Keratinocyte (primary cell): Measurements from ENCODE around the gene FAM3A. TPM values are rescaled to one million over a fixed set of nuclear protein-coding genes. Genes with fewer than 3 reads are reported as not detected.

Source experiments
- DNase-seq: peaks from one replicate; pipeline ENCODE4 v3.0.0-alpha.2; 2011; ENCODE audit warnings: low read depth, missing footprints, low spot score
- FAIRE-seq: peaks from 2 replicates; lab custom pipeline; 2011; peaks lifted over from hg19 to GRCh38; lab: Jason Lieb, UNC
- H2AFZ ChIP-seq: 2 replicates; pipeline ENCODE4 v1.6.0; 2012; ENCODE audit warnings: low read length, control low read depth, inconsistent platforms; ENCODE audit not compliant: control insufficient read depth
- H3K27ac ChIP-seq: 2 replicates; pipeline ENCODE4 v1.5.1; 2011; ENCODE audit warnings: low read length; ENCODE audit not compliant: control insufficient read depth, insufficient read depth
- H3K27me3 ChIP-seq: 3 replicates; pipeline ENCODE4 v1.6.0; 2011; ENCODE audit warnings: low read length; ENCODE audit not compliant: control insufficient read depth, insufficient read depth; ENCODE audit errors: extremely low read depth
- H3K36me3 ChIP-seq, 2 experiments: 2 replicates in 1 of 2; 3 replicates in 1 of 2; pipeline ENCODE4 v1.5.1; 2011; ENCODE audit warnings: low read length in 2 of 2, mild to moderate bottlenecking in 1 of 2; ENCODE audit not compliant: control insufficient read depth in 2 of 2, insufficient read depth in 2 of 2; ENCODE audit errors: extremely low read depth in 1 of 2
- H3K4me1 ChIP-seq: 3 replicates; pipeline ENCODE4 v1.5.1; 2011; ENCODE audit warnings: low read length; ENCODE audit not compliant: control insufficient read depth, insufficient read depth; ENCODE audit errors: extremely low read depth
- H3K4me2 ChIP-seq: 3 replicates; pipeline ENCODE4 v1.6.0; 2011; ENCODE audit warnings: low read depth, low read length; ENCODE audit not compliant: control insufficient read depth, insufficient read depth; ENCODE audit errors: extremely low read depth
- H3K4me3 ChIP-seq, 3 experiments: fragments of 200-600 bp in 1 of 3; sonication (generic) in 1 of 3; 2 replicates in 2 of 3; 3 replicates in 1 of 3; pipeline ENCODE4 v1.5.1; 2011 to 2016; ENCODE audit warnings: low read length in 3 of 3, mild to moderate bottlenecking in 3 of 3, control low read depth in 2 of 3, inconsistent platforms in 1 of 3, low read depth in 1 of 3, mixed read lengths in 1 of 3, mixed run types in 1 of 3, moderate library complexity in 1 of 3; ENCODE audit not compliant: control insufficient read depth in 2 of 3, insufficient read depth in 2 of 3; ENCODE audit errors: extremely low read depth in 1 of 3
- H3K79me2 ChIP-seq: 2 replicates; pipeline ENCODE4 v1.6.0; 2012; ENCODE audit warnings: low read length; ENCODE audit not compliant: control insufficient read depth, insufficient read depth
- H3K9ac ChIP-seq: 3 replicates; pipeline ENCODE4 v1.6.0; 2011; ENCODE audit warnings: low read length; ENCODE audit not compliant: control insufficient read depth, insufficient read depth; ENCODE audit errors: extremely low read depth
- H3K9me1 ChIP-seq: 3 replicates; pipeline ENCODE4 v1.6.0; 2011; ENCODE audit warnings: low read length; ENCODE audit not compliant: control insufficient read depth, insufficient read depth; ENCODE audit errors: extremely low read depth
- H3K9me3 ChIP-seq: 2 replicates; pipeline ENCODE4 v1.5.1; 2012; ENCODE audit warnings: low read depth, low read length; ENCODE audit not compliant: control insufficient read depth
- H4K20me1 ChIP-seq: 3 replicates; pipeline ENCODE4 v1.6.0; 2011; ENCODE audit warnings: low read length; ENCODE audit not compliant: control insufficient read depth, insufficient read depth; ENCODE audit errors: extremely low read depth
- EZH2 ChIP-seq: IDR thresholded peaks from one replicate; pipeline ENCODE4 v1.6.1; 2012; ENCODE audit warnings: inconsistent platforms, mild to moderate bottlenecking, low read length, moderate library complexity
- dilution Hi-C: fragments of 300-500 bp; cut with MboI; formaldehyde crosslinking; loops from one replicate; pipeline ENCODE4 v1.7.0; 2020; ENCODE audit warnings: low sequenced_read_pairs; ENCODE audit not compliant: extremely low pct_ligation_motif_present
- polyA plus RNA-seq, 5 experiments: library from polyadenylated mRNA; depleted of rRNA in 3 of 5; stranded (reverse) in 3 of 5; stranded (forward) in 1 of 5; unstranded in 1 of 5; fragments of >200 nt; gene quantifications; 1 replicate in 1 of 5; 2 replicates in 3 of 5; 3 replicates in 1 of 5; pipeline versions ENCODE4 v1.2.1 to v1.2.3, GENCODE V29; 2011 to 2012; ENCODE audit warnings: missing spikeins in 2 of 5, low read depth in 1 of 5, low replicate concordance in 1 of 5
- TF ChIP-seq, protein P1 (sequence below), 3 experiments: IDR thresholded peaks in 1 of 3; conservative IDR thresholded peaks in 1 of 3; optimal IDR thresholded peaks in 1 of 3; 2 replicates in 2 of 3; 3 replicates in 1 of 3; pipeline versions ENCODE3 to v1.5.1; 2011; ENCODE audit warnings: low read length in 3 of 3, mild to moderate bottlenecking in 3 of 3, moderate library complexity in 2 of 3, control low read depth in 1 of 3, inconsistent platforms in 1 of 3; ENCODE audit not compliant: insufficient read depth in 2 of 3; ENCODE audit errors: extremely low read depth in 1 of 3

FAM3A gene
- polyA plus RNA-seq, 1 donor (not counting 4 experiments of a cell fraction or from before 2014, with no cell fraction given): 15.8 TPM

DNA sequence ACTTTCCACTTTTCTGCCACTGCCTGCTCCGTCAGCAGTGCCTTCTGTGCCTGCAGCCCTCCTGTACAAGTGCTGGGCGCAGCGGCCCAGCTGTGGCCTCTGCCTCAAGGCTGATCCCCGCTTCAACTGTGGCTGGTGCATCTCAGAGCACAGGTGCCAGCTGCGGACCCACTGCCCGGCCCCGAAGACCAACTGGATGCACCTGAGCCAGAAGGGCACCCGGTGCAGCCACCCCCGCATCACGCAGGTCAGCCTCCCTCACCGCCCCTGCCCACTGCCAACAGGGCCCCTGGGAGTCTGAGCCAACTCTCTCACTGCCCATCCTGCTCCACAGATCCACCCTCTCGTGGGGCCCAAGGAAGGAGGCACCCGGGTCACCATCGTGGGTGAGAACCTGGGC is 50.4 kb downstream of the FAM3A start:
- Histone ChIP-seq H3K9me3 (no peaks in the 10 kb centered on the region), H3K4me1 (no peaks in the 10 kb centered on the region), H3K79me2 (peaks cover 2% of the 10 kb centered on the region), H3K27me3 (no peaks in the 10 kb centered on the region), H3K9me1 (no peaks in the 10 kb centered on the region), H4K20me1 (no peaks in the 10 kb centered on the region), H3K4me3 (no peak overlapping the region), H3K4me2 (no peak overlapping the region), H3K36me3 (peaks cover 0 to 6% of the 10 kb centered on the region in 2 experiments), H3K27ac (no peak overlapping the region), H3K9ac (no peak overlapping the region), H2AFZ (no peak overlapping the region)
- DNase-seq (no peak), FAIRE-seq (no peak)
- TF ChIP-seq, protein P1, sequence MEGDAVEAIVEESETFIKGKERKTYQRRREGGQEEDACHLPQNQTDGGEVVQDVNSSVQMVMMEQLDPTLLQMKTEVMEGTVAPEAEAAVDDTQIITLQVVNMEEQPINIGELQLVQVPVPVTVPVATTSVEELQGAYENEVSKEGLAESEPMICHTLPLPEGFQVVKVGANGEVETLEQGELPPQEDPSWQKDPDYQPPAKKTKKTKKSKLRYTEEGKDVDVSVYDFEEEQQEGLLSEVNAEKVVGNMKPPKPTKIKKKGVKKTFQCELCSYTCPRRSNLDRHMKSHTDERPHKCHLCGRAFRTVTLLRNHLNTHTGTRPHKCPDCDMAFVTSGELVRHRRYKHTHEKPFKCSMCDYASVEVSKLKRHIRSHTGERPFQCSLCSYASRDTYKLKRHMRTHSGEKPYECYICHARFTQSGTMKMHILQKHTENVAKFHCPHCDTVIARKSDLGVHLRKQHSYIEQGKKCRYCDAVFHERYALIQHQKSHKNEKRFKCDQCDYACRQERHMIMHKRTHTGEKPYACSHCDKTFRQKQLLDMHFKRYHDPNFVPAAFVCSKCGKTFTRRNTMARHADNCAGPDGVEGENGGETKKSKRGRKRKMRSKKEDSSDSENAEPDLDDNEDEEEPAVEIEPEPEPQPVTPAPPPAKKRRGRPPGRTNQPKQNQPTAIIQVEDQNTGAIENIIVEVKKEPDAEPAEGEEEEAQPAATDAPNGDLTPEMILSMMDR (optimal IDR thresholded peaks at IDR 0.05 in 1 of 3, IDR thresholded peaks at IDR 0.05 in 1 of 3, conservative IDR thresholded peaks at IDR 0.05 in 1 of 3; ENCODE audit: extremely low read depth in 1 of 3, insufficient read depth in 2 of 3, low read length in 3 of 3): no peak
- no peak for TF ChIP-seq EZH2
- dilution Hi-C loops: no loop called here

DNA sequence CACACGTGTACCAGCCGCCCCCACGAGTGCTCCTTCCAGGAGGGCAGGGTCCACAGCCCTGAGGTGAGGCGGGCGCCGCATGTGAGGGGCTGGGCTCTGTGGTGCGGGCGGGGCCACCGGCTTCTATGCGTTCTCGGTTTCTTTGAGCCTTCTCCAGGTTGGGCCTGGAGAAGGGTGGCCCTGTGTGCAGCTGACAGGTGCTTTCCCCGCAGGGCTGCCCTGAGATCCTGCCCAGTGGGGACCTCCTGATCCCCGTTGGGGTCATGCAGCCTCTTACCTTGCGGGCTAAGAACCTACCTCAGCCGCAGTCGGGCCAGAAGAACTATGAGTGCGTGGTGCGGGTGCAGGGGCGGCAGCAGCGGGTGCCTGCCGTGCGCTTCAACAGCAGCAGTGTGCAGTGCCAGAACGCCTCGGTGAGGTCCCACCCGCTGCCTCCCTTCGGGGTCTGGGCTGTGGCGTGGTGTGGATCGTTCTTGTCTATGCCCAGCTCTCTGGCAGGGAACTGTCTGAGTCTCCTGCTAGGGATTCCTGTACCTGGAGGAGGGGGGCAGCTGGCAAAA is 51.1 kb downstream of the FAM3A start:
- Histone ChIP-seq H2AFZ (no peak overlapping the region), H3K36me3 (peaks cover 0 to 4% of the 10 kb centered on the region in 2 experiments)
- dilution Hi-C loops: no loop called here

More for the DNA sequence above, 51.1 kb downstream of the FAM3A start:
- Histone ChIP-seq H3K4me1 (peaks cover 3% of the 10 kb centered on the region), H3K4me3 (no peak overlapping the region), H3K9me1 (no peaks in the 10 kb centered on the region), H3K4me2 (no peak overlapping the region), H3K9me3 (no peaks in the 10 kb centered on the region), H3K27me3 (no peaks in the 10 kb centered on the region), H3K79me2 (peaks cover 2% of the 10 kb centered on the region), H4K20me1 (no peaks in the 10 kb centered on the region), H3K9ac (no peak overlapping the region), H3K27ac (no peak overlapping the region)
- FAIRE-seq: no peak
- no peak for DNase-seq
- TF ChIP-seq EZH2: no peak
- TF ChIP-seq, protein P1 (optimal IDR thresholded peaks at IDR 0.05 in 1 of 3, IDR thresholded peaks at IDR 0.05 in 1 of 3, conservative IDR thresholded peaks at IDR 0.05 in 1 of 3; ENCODE audit: extremely low read depth in 1 of 3, insufficient read depth in 2 of 3, low read length in 3 of 3): no peak
